ENCODE results near the gene RAE1.

RAE1 gene

GRCh38 chr20:57412347-57413029 is 61.4 kb downstream of the RAE1 start:
- TF ChIP-seq EP300 (IDR thresholded peaks at IDR 0.05; ENCODE audit: borderline replicate concordance) (no peak), REST (IDR thresholded peaks at IDR 0.05; ENCODE audit: low read depth) (no peak), RAD21 (IDR thresholded peaks at IDR 0.05; ENCODE audit: low read depth) (no peak), EGR1 (IDR thresholded peaks at IDR 0.05) (no peak), CEBPB (IDR thresholded peaks at IDR 0.05) (no peak), TCF12 (IDR thresholded peaks at IDR 0.05; ENCODE audit: low read depth) (no peak), FOXM1 (IDR thresholded peaks at IDR 0.05; ENCODE audit: borderline replicate concordance, low read depth) (no peak), TAF1 (IDR thresholded peaks at IDR 0.05; ENCODE audit: low read depth) (no peak), CREB1 (IDR thresholded peaks at IDR 0.05; ENCODE audit: low read depth) (no peak), USF1 (IDR thresholded peaks at IDR 0.05) (no peak), YY1 (IDR thresholded peaks at IDR 0.05; ENCODE audit: low read depth) (no peak), NFIC (IDR thresholded peaks at IDR 0.05) (no peak), MAX (IDR thresholded peaks at IDR 0.05) (no peak), TEAD4 (IDR thresholded peaks at IDR 0.05) (no peak)

- TF ChIP-seq YY1 (IDR thresholded peaks at IDR 0.05; ENCODE audit: low read depth) (no peak), REST (IDR thresholded peaks at IDR 0.05; ENCODE audit: low read depth) (no peak), FOXM1 (IDR thresholded peaks at IDR 0.05; ENCODE audit: borderline replicate concordance, low read depth) (no peak), MAX (IDR thresholded peaks at IDR 0.05) (no peak), CREB1 (IDR thresholded peaks at IDR 0.05; ENCODE audit: low read depth) (no peak), USF1 (IDR thresholded peaks at IDR 0.05) (no peak), TEAD4 (IDR thresholded peaks at IDR 0.05) (no peak), NFIC (IDR thresholded peaks at IDR 0.05) (no peak), CEBPB (IDR thresholded peaks at IDR 0.05) (no peak), EGR1 (IDR thresholded peaks at IDR 0.05) (no peak), ZBTB7A (IDR thresholded peaks at IDR 0.05; ENCODE audit: low read depth) (no peak), TAF1 (IDR thresholded peaks at IDR 0.05; ENCODE audit: low read depth) (no peak), EP300 (IDR thresholded peaks at IDR 0.05; ENCODE audit: borderline replicate concordance) (no peak), RAD21 (IDR thresholded peaks at IDR 0.05; ENCODE audit: low read depth) (no peak), TCF12 (IDR thresholded peaks at IDR 0.05; ENCODE audit: low read depth) (no peak)
These were observed 62.9 kb downstream of the RAE1 start for GRCh38 chr20:57413986-57414385.

GRCh38 chr20:57414867-57415592 is 64.0 kb downstream of the RAE1 start:
- TF ChIP-seq CREB1 (IDR thresholded peaks at IDR 0.05; ENCODE audit: low read depth) (no peak), CEBPB (IDR thresholded peaks at IDR 0.05) (no peak), TAF1 (IDR thresholded peaks at IDR 0.05; ENCODE audit: low read depth) (no peak)

- TF ChIP-seq TAF1 (IDR thresholded peaks at IDR 0.05; ENCODE audit: low read depth) (no peak), ZBTB7A (IDR thresholded peaks at IDR 0.05; ENCODE audit: low read depth) (no peak), RAD21 (IDR thresholded peaks at IDR 0.05; ENCODE audit: low read depth) (no peak), NFIC (IDR thresholded peaks at IDR 0.05) (no peak), TCF12 (IDR thresholded peaks at IDR 0.05; ENCODE audit: low read depth) (no peak), EGR1 (IDR thresholded peaks at IDR 0.05) (no peak), CEBPB (IDR thresholded peaks at IDR 0.05) (no peak), YY1 (IDR thresholded peaks at IDR 0.05; ENCODE audit: low read depth) (no peak), REST (IDR thresholded peaks at IDR 0.05; ENCODE audit: low read depth) (no peak), EP300 (IDR thresholded peaks at IDR 0.05; ENCODE audit: borderline replicate concordance) (no peak), CREB1 (IDR thresholded peaks at IDR 0.05; ENCODE audit: low read depth) (no peak), FOXM1 (IDR thresholded peaks at IDR 0.05; ENCODE audit: borderline replicate concordance, low read depth) (no peak), USF1 (IDR thresholded peaks at IDR 0.05) (no peak)
These were observed 64.7 kb downstream of the RAE1 start for GRCh38 chr20:57415771-57416170.
